H1 (cell line): Measurements from ENCODE around the gene IRF4. TPM values are rescaled to one million over a fixed set of nuclear protein-coding genes. Genes with fewer than 3 reads are reported as not detected.

Experiments
- NANOG ChIP-seq: IDR thresholded peaks from 2 replicates; pipeline ENCODE4 v1.6.1; 2011; ENCODE audit warnings: low read length, low read depth, mild to moderate bottlenecking, inconsistent platforms; ENCODE audit not compliant: insufficient read depth, poor library complexity, severe bottlenecking
- SP1 ChIP-seq: IDR thresholded peaks from 2 replicates; pipeline ENCODE4 v1.6.1; 2011; ENCODE audit warnings: low read depth, low read length
- polyA plus RNA-seq, 7 experiments: library from polyadenylated mRNA; depleted of rRNA in 3 of 7; stranded (reverse) in 5 of 7; unstranded in 2 of 7; fragments of >200 nt in 5 of 7; fragments of 200-250 nt in 2 of 7; gene quantifications; 1 replicate in 5 of 7; 2 replicates in 1 of 7; 4 replicates in 1 of 7; pipeline versions ENCODE4 v1.2.1 to v1.2.3, GENCODE V29; 2011 to 2013; ENCODE audit warnings: missing spikeins in 2 of 7, mixed read lengths in 2 of 7
- total RNA-seq: library from RNA; stranded (reverse); fragmentation: NEBNext Ultra II Directional; extraction: Animal tissue kit (Norgen Biotek cat#: 25700); gene quantifications from 2 replicates; pipeline ENCODE4 v1.2.1, GENCODE V29; 2021
- TF ChIP-seq, protein P1 (sequence below): fragments of 300-600 bp; sonication (generic); IDR thresholded peaks from 2 replicates; pipeline ENCODE4 v1.7.1; 2012; ENCODE audit warnings: low read length, moderate library complexity, mild to moderate bottlenecking, inconsistent platforms; ENCODE audit not compliant: insufficient replicate concordance

Gene IRF4
- total and polyA plus RNA-seq, 2 of the 8 experiments (the other 6 are each of a cell fraction or from before 2014, with no cell fraction given): 0.77 to 2.1 TPM

DNA sequence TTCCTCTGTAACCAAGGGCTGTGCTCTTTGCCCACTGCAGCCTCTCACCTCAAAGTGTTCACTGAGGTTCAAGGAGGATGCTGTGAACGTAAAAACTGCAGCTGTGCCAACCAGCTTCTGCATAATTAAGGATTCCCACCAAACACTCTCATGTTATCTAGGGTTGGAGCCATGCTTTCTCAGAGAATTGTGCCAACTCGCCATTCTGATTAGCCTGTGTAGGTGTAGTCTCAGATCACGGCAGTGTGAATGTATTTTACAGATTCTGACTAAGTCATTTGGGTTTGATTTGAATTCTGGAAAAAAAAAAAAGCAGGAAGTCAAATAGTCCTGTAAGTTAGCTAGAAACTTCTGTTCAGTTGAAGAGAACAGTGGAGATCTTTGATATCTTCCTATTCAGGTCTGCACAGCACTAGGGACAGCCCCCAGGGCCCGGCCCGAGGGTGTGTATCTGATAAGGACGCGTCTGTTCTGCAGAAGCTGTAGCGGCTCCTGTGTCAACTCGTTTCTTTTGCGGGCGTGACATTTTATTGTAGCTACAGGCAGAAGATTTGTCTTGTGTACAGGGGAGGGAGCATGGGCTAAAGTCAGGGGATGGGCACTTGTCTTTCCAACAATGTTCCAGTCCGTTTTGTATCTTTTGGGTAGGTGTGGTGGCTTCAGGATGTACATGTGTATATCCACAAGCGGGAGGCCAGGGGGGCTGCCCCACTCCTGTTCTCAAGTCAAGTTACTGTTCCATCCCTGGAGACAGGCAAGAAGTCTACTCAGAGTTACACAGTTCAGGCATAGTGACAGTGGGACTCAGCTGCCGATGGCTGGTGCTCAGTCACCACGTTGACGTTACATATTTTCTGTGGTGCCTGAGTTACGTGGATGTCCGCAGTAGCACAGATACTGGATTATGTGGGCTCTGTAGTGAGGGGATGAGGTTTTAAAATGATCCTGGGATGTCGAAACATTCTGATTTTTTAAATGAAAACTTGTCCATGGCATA, 12.4 kb downstream of the IRF4 start (continued):
- TF ChIP-seq, protein P1, sequence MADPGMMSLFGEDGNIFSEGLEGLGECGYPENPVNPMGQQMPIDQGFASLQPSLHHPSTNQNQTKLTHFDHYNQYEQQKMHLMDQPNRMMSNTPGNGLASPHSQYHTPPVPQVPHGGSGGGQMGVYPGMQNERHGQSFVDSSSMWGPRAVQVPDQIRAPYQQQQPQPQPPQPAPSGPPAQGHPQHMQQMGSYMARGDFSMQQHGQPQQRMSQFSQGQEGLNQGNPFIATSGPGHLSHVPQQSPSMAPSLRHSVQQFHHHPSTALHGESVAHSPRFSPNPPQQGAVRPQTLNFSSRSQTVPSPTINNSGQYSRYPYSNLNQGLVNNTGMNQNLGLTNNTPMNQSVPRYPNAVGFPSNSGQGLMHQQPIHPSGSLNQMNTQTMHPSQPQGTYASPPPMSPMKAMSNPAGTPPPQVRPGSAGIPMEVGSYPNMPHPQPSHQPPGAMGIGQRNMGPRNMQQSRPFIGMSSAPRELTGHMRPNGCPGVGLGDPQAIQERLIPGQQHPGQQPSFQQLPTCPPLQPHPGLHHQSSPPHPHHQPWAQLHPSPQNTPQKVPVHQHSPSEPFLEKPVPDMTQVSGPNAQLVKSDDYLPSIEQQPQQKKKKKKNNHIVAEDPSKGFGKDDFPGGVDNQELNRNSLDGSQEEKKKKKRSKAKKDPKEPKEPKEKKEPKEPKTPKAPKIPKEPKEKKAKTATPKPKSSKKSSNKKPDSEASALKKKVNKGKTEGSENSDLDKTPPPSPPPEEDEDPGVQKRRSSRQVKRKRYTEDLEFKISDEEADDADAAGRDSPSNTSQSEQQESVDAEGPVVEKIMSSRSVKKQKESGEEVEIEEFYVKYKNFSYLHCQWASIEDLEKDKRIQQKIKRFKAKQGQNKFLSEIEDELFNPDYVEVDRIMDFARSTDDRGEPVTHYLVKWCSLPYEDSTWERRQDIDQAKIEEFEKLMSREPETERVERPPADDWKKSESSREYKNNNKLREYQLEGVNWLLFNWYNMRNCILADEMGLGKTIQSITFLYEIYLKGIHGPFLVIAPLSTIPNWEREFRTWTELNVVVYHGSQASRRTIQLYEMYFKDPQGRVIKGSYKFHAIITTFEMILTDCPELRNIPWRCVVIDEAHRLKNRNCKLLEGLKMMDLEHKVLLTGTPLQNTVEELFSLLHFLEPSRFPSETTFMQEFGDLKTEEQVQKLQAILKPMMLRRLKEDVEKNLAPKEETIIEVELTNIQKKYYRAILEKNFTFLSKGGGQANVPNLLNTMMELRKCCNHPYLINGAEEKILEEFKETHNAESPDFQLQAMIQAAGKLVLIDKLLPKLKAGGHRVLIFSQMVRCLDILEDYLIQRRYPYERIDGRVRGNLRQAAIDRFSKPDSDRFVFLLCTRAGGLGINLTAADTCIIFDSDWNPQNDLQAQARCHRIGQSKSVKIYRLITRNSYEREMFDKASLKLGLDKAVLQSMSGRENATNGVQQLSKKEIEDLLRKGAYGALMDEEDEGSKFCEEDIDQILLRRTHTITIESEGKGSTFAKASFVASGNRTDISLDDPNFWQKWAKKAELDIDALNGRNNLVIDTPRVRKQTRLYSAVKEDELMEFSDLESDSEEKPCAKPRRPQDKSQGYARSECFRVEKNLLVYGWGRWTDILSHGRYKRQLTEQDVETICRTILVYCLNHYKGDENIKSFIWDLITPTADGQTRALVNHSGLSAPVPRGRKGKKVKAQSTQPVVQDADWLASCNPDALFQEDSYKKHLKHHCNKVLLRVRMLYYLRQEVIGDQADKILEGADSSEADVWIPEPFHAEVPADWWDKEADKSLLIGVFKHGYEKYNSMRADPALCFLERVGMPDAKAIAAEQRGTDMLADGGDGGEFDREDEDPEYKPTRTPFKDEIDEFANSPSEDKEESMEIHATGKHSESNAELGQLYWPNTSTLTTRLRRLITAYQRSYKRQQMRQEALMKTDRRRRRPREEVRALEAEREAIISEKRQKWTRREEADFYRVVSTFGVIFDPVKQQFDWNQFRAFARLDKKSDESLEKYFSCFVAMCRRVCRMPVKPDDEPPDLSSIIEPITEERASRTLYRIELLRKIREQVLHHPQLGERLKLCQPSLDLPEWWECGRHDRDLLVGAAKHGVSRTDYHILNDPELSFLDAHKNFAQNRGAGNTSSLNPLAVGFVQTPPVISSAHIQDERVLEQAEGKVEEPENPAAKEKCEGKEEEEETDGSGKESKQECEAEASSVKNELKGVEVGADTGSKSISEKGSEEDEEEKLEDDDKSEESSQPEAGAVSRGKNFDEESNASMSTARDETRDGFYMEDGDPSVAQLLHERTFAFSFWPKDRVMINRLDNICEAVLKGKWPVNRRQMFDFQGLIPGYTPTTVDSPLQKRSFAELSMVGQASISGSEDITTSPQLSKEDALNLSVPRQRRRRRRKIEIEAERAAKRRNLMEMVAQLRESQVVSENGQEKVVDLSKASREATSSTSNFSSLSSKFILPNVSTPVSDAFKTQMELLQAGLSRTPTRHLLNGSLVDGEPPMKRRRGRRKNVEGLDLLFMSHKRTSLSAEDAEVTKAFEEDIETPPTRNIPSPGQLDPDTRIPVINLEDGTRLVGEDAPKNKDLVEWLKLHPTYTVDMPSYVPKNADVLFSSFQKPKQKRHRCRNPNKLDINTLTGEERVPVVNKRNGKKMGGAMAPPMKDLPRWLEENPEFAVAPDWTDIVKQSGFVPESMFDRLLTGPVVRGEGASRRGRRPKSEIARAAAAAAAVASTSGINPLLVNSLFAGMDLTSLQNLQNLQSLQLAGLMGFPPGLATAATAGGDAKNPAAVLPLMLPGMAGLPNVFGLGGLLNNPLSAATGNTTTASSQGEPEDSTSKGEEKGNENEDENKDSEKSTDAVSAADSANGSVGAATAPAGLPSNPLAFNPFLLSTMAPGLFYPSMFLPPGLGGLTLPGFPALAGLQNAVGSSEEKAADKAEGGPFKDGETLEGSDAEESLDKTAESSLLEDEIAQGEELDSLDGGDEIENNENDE: no peak
- no peak for TF ChIP-seq NANOG
- TF ChIP-seq SP1: no peak
